Stimulated activated naive CD8-positive, alpha-beta T cell treated with anti-CD3 and anti-CD28 coated beads, Interleukin-15, Interleukin-2, amounts not matched to agents 100 ng/mL and 50 ng/mL, for 24 hours (primary cell): ENCODE data around the gene TMCO4.

Experiments used
- H3K27ac Mint-ChIP-seq: one replicate; pipeline ENCODE4 v1.8.0; 2021; ENCODE audit warnings: mild to moderate bottlenecking, mixed read lengths
- H3K27me3 Mint-ChIP-seq: one replicate; pipeline ENCODE4 v1.8.0; 2021; ENCODE audit warnings: mixed read lengths
- H3K36me3 Mint-ChIP-seq: one replicate; pipeline ENCODE4 v1.8.0; 2021; ENCODE audit warnings: low read depth, mixed read lengths
- H3K4me1 Mint-ChIP-seq: one replicate; pipeline ENCODE4 v1.8.0; 2021; ENCODE audit warnings: low read depth, mixed read lengths
- H3K4me3 Mint-ChIP-seq: one replicate; pipeline ENCODE4 v1.8.0; 2021; ENCODE audit warnings: mild to moderate bottlenecking, mixed read lengths
- H3K9me3 Mint-ChIP-seq: one replicate; pipeline ENCODE4 v1.8.0; 2021; ENCODE audit warnings: mixed read lengths

TMCO4 gene

GRCh38 chr1:19734472-19734999, 65.2 kb downstream of the TMCO4 start:
- no peaks in the 10 kb centered on the region for H3K27me3 Mint-ChIP-seq
- H3K36me3 Mint-ChIP-seq: peaks cover 58% of the 10 kb centered on the region
- no peaks in the 10 kb centered on the region for H3K4me1 Mint-ChIP-seq
- no peak overlapping the region for H3K4me3 Mint-ChIP-seq
- H3K9me3 Mint-ChIP-seq: peaks cover 13% of the 10 kb centered on the region
- no peak overlapping the region for H3K27ac Mint-ChIP-seq

GRCh38 chr1:19734056-19734455, 65.7 kb downstream of the TMCO4 start:
- no peak overlapping the region for H3K27ac Mint-ChIP-seq
- H3K27me3 Mint-ChIP-seq: no peaks in the 10 kb centered on the region
- peaks cover 13% of the 10 kb centered on the region for H3K9me3 Mint-ChIP-seq
- no peaks in the 10 kb centered on the region for H3K4me1 Mint-ChIP-seq
- H3K36me3 Mint-ChIP-seq: peaks cover 53% of the 10 kb centered on the region
- H3K4me3 Mint-ChIP-seq: no peak overlapping the region

GRCh38 chr1:19733615-19734014, 66.1 kb downstream of the TMCO4 start:
- peaks cover 50% of the 10 kb centered on the region for H3K36me3 Mint-ChIP-seq
- peaks cover 13% of the 10 kb centered on the region for H3K9me3 Mint-ChIP-seq

GRCh38 chr1:19731311-19731821, 68.3 kb downstream of the TMCO4 start:
- peaks cover 13% of the 10 kb centered on the region for H3K9me3 Mint-ChIP-seq
- no peaks in the 10 kb centered on the region for H3K27me3 Mint-ChIP-seq
- no peak overlapping the region for H3K27ac Mint-ChIP-seq
- no peaks in the 10 kb centered on the region for H3K4me1 Mint-ChIP-seq
- H3K4me3 Mint-ChIP-seq: no peak overlapping the region
- peaks cover 45% of the 10 kb centered on the region for H3K36me3 Mint-ChIP-seq

More at GRCh38 chr1:19733615-19734014, 66.1 kb downstream of the TMCO4 start:
- H3K27me3 Mint-ChIP-seq: no peaks in the 10 kb centered on the region
- H3K4me3 Mint-ChIP-seq: no peak overlapping the region
- H3K4me1 Mint-ChIP-seq: no peaks in the 10 kb centered on the region
- no peak overlapping the region for H3K27ac Mint-ChIP-seq

- Mint-ChIP-seq H3K27me3 (no peaks in the 10 kb centered on the region), H3K27ac (no peak overlapping the region), H3K4me1 (no peaks in the 10 kb centered on the region), H3K36me3 (peaks cover 43% of the 10 kb centered on the region), H3K4me3 (no peak overlapping the region), H3K9me3 (peaks cover 13% of the 10 kb centered on the region)
Observed at GRCh38 chr1:19730793-19731192, 68.9 kb downstream of the TMCO4 start.

- Mint-ChIP-seq H3K27ac (no peak overlapping the region), H3K4me1 (no peaks in the 10 kb centered on the region), H3K4me3 (no peak overlapping the region), H3K9me3 (peaks cover 13% of the 10 kb centered on the region), H3K27me3 (no peaks in the 10 kb centered on the region), H3K36me3 (peaks cover 40% of the 10 kb centered on the region)
Observed at GRCh38 chr1:19730232-19730631, 69.5 kb downstream of the TMCO4 start.

- Mint-ChIP-seq H3K4me1 (no peaks in the 10 kb centered on the region), H3K27ac (no peak overlapping the region), H3K9me3 (peaks cover 13% of the 10 kb centered on the region), H3K4me3 (no peak overlapping the region), H3K36me3 (peaks cover 32% of the 10 kb centered on the region), H3K27me3 (no peaks in the 10 kb centered on the region)
Observed at GRCh38 chr1:19728413-19729145, 71.1 kb downstream of the TMCO4 start.

- Mint-ChIP-seq H3K4me3 (no peak overlapping the region), H3K4me1 (no peaks in the 10 kb centered on the region), H3K9me3 (peaks cover 8% of the 10 kb centered on the region), H3K27me3 (no peaks in the 10 kb centered on the region), H3K36me3 (peaks cover 9% of the 10 kb centered on the region), H3K27ac (no peak overlapping the region)
Observed at GRCh38 chr1:19725606-19726005, 74.1 kb downstream of the TMCO4 start.

- H3K27me3 Mint-ChIP-seq: no peaks in the 10 kb centered on the region
- H3K4me1 Mint-ChIP-seq: no peaks in the 10 kb centered on the region
- no peak overlapping the region for H3K4me3 Mint-ChIP-seq
- no peaks in the 10 kb centered on the region for H3K9me3 Mint-ChIP-seq
- no peaks in the 10 kb centered on the region for H3K36me3 Mint-ChIP-seq
- no peak overlapping the region for H3K27ac Mint-ChIP-seq
Observed at GRCh38 chr1:19723874-19724273, 75.8 kb downstream of the TMCO4 start.

- Mint-ChIP-seq H3K4me3 (no peak overlapping the region), H3K4me1 (no peaks in the 10 kb centered on the region), H3K9me3 (no peaks in the 10 kb centered on the region), H3K27me3 (no peaks in the 10 kb centered on the region), H3K36me3 (no peaks in the 10 kb centered on the region), H3K27ac (no peak overlapping the region)
Observed at GRCh38 chr1:19720973-19721372, 78.7 kb downstream of the TMCO4 start.

- no peaks in the 10 kb centered on the region for H3K9me3 Mint-ChIP-seq
- no peak overlapping the region for H3K4me3 Mint-ChIP-seq
- peaks cover 4% of the 10 kb centered on the region for H3K4me1 Mint-ChIP-seq
- H3K27me3 Mint-ChIP-seq: no peaks in the 10 kb centered on the region
- H3K36me3 Mint-ChIP-seq: no peaks in the 10 kb centered on the region
- no peak overlapping the region for H3K27ac Mint-ChIP-seq
Observed at GRCh38 chr1:19720174-19720573, 79.5 kb downstream of the TMCO4 start.

- H3K27me3 Mint-ChIP-seq: no peaks in the 10 kb centered on the region
- H3K9me3 Mint-ChIP-seq: no peaks in the 10 kb centered on the region
- no peaks in the 10 kb centered on the region for H3K36me3 Mint-ChIP-seq
- peaks cover 4% of the 10 kb centered on the region for H3K4me1 Mint-ChIP-seq
- H3K27ac Mint-ChIP-seq: no peak overlapping the region
- H3K4me3 Mint-ChIP-seq: no peak overlapping the region
Observed at GRCh38 chr1:19717467-19717866, 82.2 kb downstream of the TMCO4 start.

- no peak overlapping the region for H3K4me3 Mint-ChIP-seq
- H3K27ac Mint-ChIP-seq: no peak overlapping the region
- peaks cover 3% of the 10 kb centered on the region for H3K36me3 Mint-ChIP-seq
- H3K4me1 Mint-ChIP-seq: peaks cover 14% of the 10 kb centered on the region
- no peaks in the 10 kb centered on the region for H3K27me3 Mint-ChIP-seq
- no peaks in the 10 kb centered on the region for H3K9me3 Mint-ChIP-seq
Observed at GRCh38 chr1:19715334-19716203, 84.1 kb downstream of the TMCO4 start.

- Mint-ChIP-seq H3K4me3 (no peak overlapping the region), H3K36me3 (peaks cover 8% of the 10 kb centered on the region), H3K9me3 (no peaks in the 10 kb centered on the region), H3K4me1 (peaks cover 19% of the 10 kb centered on the region), H3K27me3 (no peaks in the 10 kb centered on the region), H3K27ac (no peak overlapping the region)
Observed at GRCh38 chr1:19712928-19713327, 86.8 kb downstream of the TMCO4 start.
